IPS DF 6.9 (cell line): ENCODE measurements around the gene TARBP2.

Source experiments
- DNase-seq: peaks from one replicate; pipeline ENCODE4 v3.0.0-alpha.2; 2013; ENCODE audit warnings: low read depth, low spot score
- H3K27ac ChIP-seq: one replicate; pipeline ENCODE4 v1.5.1; 2013; ENCODE audit warnings: low read length, control low read depth
- H3K27me3 ChIP-seq: 2 replicates; pipeline ENCODE4 v1.6.1; 2013; ENCODE audit warnings: mild to moderate bottlenecking, low read length; ENCODE audit not compliant: control insufficient read depth, insufficient read depth
- H3K36me3 ChIP-seq: 2 replicates; pipeline ENCODE4 v1.6.1; 2013; ENCODE audit warnings: low read length; ENCODE audit not compliant: control insufficient read depth, insufficient read depth
- H3K4me1 ChIP-seq: 2 replicates; pipeline ENCODE4 v1.6.1; 2013; ENCODE audit warnings: low read length; ENCODE audit not compliant: control insufficient read depth, insufficient read depth
- H3K4me3 ChIP-seq: 2 replicates; pipeline ENCODE4 v1.5.1; 2013; ENCODE audit warnings: mild to moderate bottlenecking, low read length
- H3K9me3 ChIP-seq: 2 replicates; pipeline ENCODE4 v1.6.1; 2013; ENCODE audit warnings: low read length, inconsistent platforms; ENCODE audit not compliant: control insufficient read depth, insufficient read depth
- WGBS: extraction: QIAGEN DNeasy Blood & Tissue Kit; methylation state at CpG from one replicate; pipeline ENCODE4 v1.1.7; 2013; ENCODE audit warnings: mixed read lengths, missing lambda C conversion rate; ENCODE audit not compliant: insufficient read length, insufficient coverage; 5-methylcytosine and 5-hydroxymethylcytosine counted together

TARBP2 gene

GRCh38 chr12:53496752-53497032, 4.4 kb upstream of the TARBP2 start:
- Histone ChIP-seq H3K9me3 (no peaks in the 10 kb centered on the region), H3K36me3 (no peaks in the 10 kb centered on the region), H3K4me3 (no peak overlapping the region), H3K4me1 (peaks cover 13% of the 10 kb centered on the region; the same call in 1 of the 2 replicates), H3K27ac (no peak overlapping the region), H3K27me3 (no peaks in the 10 kb centered on the region)
- WGBS: no CpG with 5 or more reads among the region's 1 CpG
- DNase-seq: no peak

GRCh38 chr12:53497461-53497860, 3.6 kb upstream of the TARBP2 start:
- no peaks in the 10 kb centered on the region for H3K36me3 ChIP-seq

GRCh38 chr12:53498235-53498630, 2.9 kb upstream of the TARBP2 start:
- no peak overlapping the region for H3K4me3 ChIP-seq
- no peaks in the 10 kb centered on the region for H3K27me3 ChIP-seq
- no peaks in the 10 kb centered on the region for H3K9me3 ChIP-seq
- H3K36me3 ChIP-seq: no peaks in the 10 kb centered on the region
- DNase-seq: no peak
- no peak overlapping the region for H3K27ac ChIP-seq
- no CpG with 5 or more reads among the region's 2 CpGs for WGBS
- peaks cover 16% of the 10 kb centered on the region; the same call in 1 of the 2 replicates for H3K4me1 ChIP-seq

More at GRCh38 chr12:53497461-53497860, 3.6 kb upstream of the TARBP2 start:
- no peak for DNase-seq
- WGBS: no CpG with 5 or more reads among the region's 3 CpGs
- Histone ChIP-seq H3K27me3 (no peaks in the 10 kb centered on the region), H3K27ac (no peak overlapping the region), H3K4me3 (no peak overlapping the region), H3K9me3 (no peaks in the 10 kb centered on the region), H3K4me1 (peaks cover 16% of the 10 kb centered on the region; the same call in 1 of the 2 replicates)

GRCh38 chr12:53499266-53500141, 1.6 kb upstream of the TARBP2 start, which contains the start of gene MAP3K12:
MAP3K12 (minus strand) TSS chr12:53499458; CDS start chr12:53487391, 12,067 bp downstream.
- no peaks in the 10 kb centered on the region for H3K9me3 ChIP-seq
- no peaks in the 10 kb centered on the region for H3K27me3 ChIP-seq
- H3K4me1 ChIP-seq: peaks cover 13% of the 10 kb centered on the region; the same call in 1 of the 2 replicates
- no peaks in the 10 kb centered on the region; the same call in 1 of the 2 replicates for H3K36me3 ChIP-seq
- WGBS: no CpG with 5 or more reads among the region's 51 CpGs
- peak within 1 kb of the TSS; percentile 72 for H3K4me3 ChIP-seq
- no peak for DNase-seq
- no peak within 1 kb of the TSS for H3K27ac ChIP-seq

- no CpG with 5 or more reads among the region's 17 CpGs for WGBS
- no peak overlapping the region for H3K27ac ChIP-seq
- H3K9me3 ChIP-seq: no peaks in the 10 kb centered on the region
- peak overlapping the region; percentile 42; the same call in 1 of the 2 replicates for H3K4me3 ChIP-seq
- peaks cover 13% of the 10 kb centered on the region; the same call in 1 of the 2 replicates for H3K4me1 ChIP-seq
- DNase-seq: no peak
- H3K36me3 ChIP-seq: no peaks in the 10 kb centered on the region; the same call in 1 of the 2 replicates
- H3K27me3 ChIP-seq: no peaks in the 10 kb centered on the region
These were observed 824 bp upstream of the TARBP2 start for GRCh38 chr12:53500142-53500775.

GRCh38 chr12:53501615-53502181, 615 bp downstream of the TARBP2 start:
- Histone ChIP-seq H3K36me3 (peaks cover 8% of the 10 kb centered on the region; the same call in 1 of the 2 replicates), H3K27ac (no peak overlapping the region), H3K27me3 (no peaks in the 10 kb centered on the region), H3K4me1 (peaks cover 11% of the 10 kb centered on the region; the same call in 1 of the 2 replicates), H3K9me3 (no peaks in the 10 kb centered on the region), H3K4me3 (peak overlapping the region; percentile 74; the same call in 1 of the 2 replicates)
- no CpG with 5 or more reads among the region's 10 CpGs for WGBS
- DNase-seq: no peak

GRCh38 chr12:53502331-53502730, 1.2 kb downstream of the TARBP2 start:
- Histone ChIP-seq H3K27ac (no peak overlapping the region), H3K27me3 (no peaks in the 10 kb centered on the region), H3K9me3 (no peaks in the 10 kb centered on the region), H3K4me3 (no peak overlapping the region), H3K4me1 (peaks cover 10% of the 10 kb centered on the region; the same call in 1 of the 2 replicates), H3K36me3 (peaks cover 13% of the 10 kb centered on the region; the same call in 1 of the 2 replicates)
- WGBS: no CpG with 5 or more reads among the region's 9 CpGs
- no peak for DNase-seq

- Histone ChIP-seq H3K4me1 (peaks cover 9% of the 10 kb centered on the region; the same call in 1 of the 2 replicates), H3K9me3 (no peaks in the 10 kb centered on the region), H3K27ac (no peak overlapping the region), H3K36me3 (peaks cover 13% of the 10 kb centered on the region; the same call in 1 of the 2 replicates), H3K4me3 (no peak overlapping the region), H3K27me3 (no peaks in the 10 kb centered on the region)
- WGBS: no CpG with 5 or more reads among the region's 10 CpGs
- no peak for DNase-seq
These were observed 2.1 kb downstream of the TARBP2 start for GRCh38 chr12:53502983-53503728.

GRCh38 chr12:53504004-53504920, 3.2 kb downstream of the TARBP2 start:
- WGBS: no CpG with 5 or more reads among the region's 14 CpGs
- DNase-seq: no peak
- Histone ChIP-seq H3K27me3 (no peaks in the 10 kb centered on the region), H3K4me1 (peaks cover 6% of the 10 kb centered on the region; the same call in 1 of the 2 replicates), H3K27ac (no peak overlapping the region), H3K4me3 (no peak overlapping the region), H3K36me3 (peaks cover 13% of the 10 kb centered on the region; the same call in 1 of the 2 replicates), H3K9me3 (no peaks in the 10 kb centered on the region)
